T-helper 2 cell treated with Interferon-gamma antibody and Interleukin-4, amounts not matched to agents 5 μg/mL and 100 μg/mL, for 36 hours (primary cell): ENCODE results near the gene PPP1R36.
"Not testable (repeated sequence)": the region's sequence is repeated elsewhere in the genome, so short reads cannot be mapped to it uniquely, and the experiment has no call there.

Experiments
- DNase-seq: peaks from one replicate; pipeline ENCODE4 v3.0.0; 2021; ENCODE audit warnings: low spot score
- H3K27ac Mint-ChIP-seq: one replicate; pipeline ENCODE4 v1.8.0; 2021; ENCODE audit warnings: mild to moderate bottlenecking, mixed read lengths
- H3K27me3 Mint-ChIP-seq: one replicate; pipeline ENCODE4 v1.8.0; 2021; ENCODE audit warnings: low read depth, mixed read lengths
- H3K36me3 Mint-ChIP-seq: one replicate; pipeline ENCODE4 v1.8.0; 2021; ENCODE audit warnings: low read depth, mixed read lengths
- H3K4me1 Mint-ChIP-seq: one replicate; pipeline ENCODE4 v1.8.0; 2021; ENCODE audit warnings: low read depth, mixed read lengths
- H3K4me3 Mint-ChIP-seq: one replicate; pipeline ENCODE4 v1.8.0; 2022; ENCODE audit warnings: mild to moderate bottlenecking, moderate library complexity, mixed read lengths
- H3K9me3 Mint-ChIP-seq: one replicate; pipeline ENCODE4 v1.8.0; 2021; ENCODE audit warnings: mixed read lengths

PPP1R36 gene

GRCh38 chr14:64540208-64541202, 9.3 kb upstream of the PPP1R36 start, which contains the start of gene HSPA2:
Gene HSPA2, plus strand, starts transcription at chr14:64540741. Its CDS starts 109 bp downstream, at chr14:64540850.
- Mint-ChIP-seq H3K27ac (peak within 1 kb of the TSS; percentile 92), H3K9me3 (peaks cover 4% of the 10 kb centered on the region), H3K4me1 (peaks cover 24% of the 10 kb centered on the region), H3K36me3 (peaks cover 11% of the 10 kb centered on the region), H3K4me3 (peak within 1 kb of the TSS; percentile 94), H3K27me3 (peaks cover 56% of the 10 kb centered on the region)
- peak; percentile 98 for DNase-seq

- Mint-ChIP-seq H3K9me3 (peaks cover 4% of the 10 kb centered on the region), H3K36me3 (peaks cover 11% of the 10 kb centered on the region), H3K4me1 (peaks cover 24% of the 10 kb centered on the region), H3K4me3 (peak overlapping the region; percentile 94), H3K27ac (no peak overlapping the region), H3K27me3 (peaks cover 58% of the 10 kb centered on the region)
- peak; percentile 19 for DNase-seq
Observed at GRCh38 chr14:64541261-64541971, 8.3 kb upstream of the PPP1R36 start.

GRCh38 chr14:64541972-64542835, 7.6 kb upstream of the PPP1R36 start:
- peak overlapping the region; percentile 94 for H3K4me3 Mint-ChIP-seq
- peaks cover 4% of the 10 kb centered on the region for H3K9me3 Mint-ChIP-seq
- peak; percentile 11 for DNase-seq
- H3K27ac Mint-ChIP-seq, result no peak overlapping the region
- H3K36me3 Mint-ChIP-seq, result peaks cover 11% of the 10 kb centered on the region
- peaks cover 58% of the 10 kb centered on the region for H3K27me3 Mint-ChIP-seq
- H3K4me1 Mint-ChIP-seq, result peaks cover 22% of the 10 kb centered on the region

GRCh38 chr14:64542836-64543201, 6.9 kb upstream of the PPP1R36 start:
- peaks cover 11% of the 10 kb centered on the region for H3K36me3 Mint-ChIP-seq
- H3K4me3 Mint-ChIP-seq, result peak overlapping the region; percentile 94
- H3K27ac Mint-ChIP-seq, result no peak overlapping the region
- peaks cover 4% of the 10 kb centered on the region for H3K9me3 Mint-ChIP-seq
- no peak for DNase-seq
- peaks cover 58% of the 10 kb centered on the region for H3K27me3 Mint-ChIP-seq
- peaks cover 22% of the 10 kb centered on the region for H3K4me1 Mint-ChIP-seq

- no peak for DNase-seq
- peaks cover 4% of the 10 kb centered on the region for H3K9me3 Mint-ChIP-seq
- H3K4me1 Mint-ChIP-seq, result peaks cover 24% of the 10 kb centered on the region
- peaks cover 11% of the 10 kb centered on the region for H3K36me3 Mint-ChIP-seq
- no peak overlapping the region for H3K27ac Mint-ChIP-seq
- no peak overlapping the region for H3K4me3 Mint-ChIP-seq
- H3K27me3 Mint-ChIP-seq, result peaks cover 63% of the 10 kb centered on the region
Observed at GRCh38 chr14:64544607-64545312, 5.0 kb upstream of the PPP1R36 start.

GRCh38 chr14:64549016-64549415, 745 bp upstream of the PPP1R36 start:
- DNase-seq, result no peak
- H3K4me3 Mint-ChIP-seq, result peak overlapping the region; percentile 46

GRCh38 chr14:64550621-64551333, 1.0 kb downstream of the PPP1R36 start:
- H3K9me3 Mint-ChIP-seq, result no peaks in the 10 kb centered on the region
- H3K4me1 Mint-ChIP-seq, result peaks cover 14% of the 10 kb centered on the region
- peaks cover 45% of the 10 kb centered on the region for H3K27me3 Mint-ChIP-seq
- no peaks in the 10 kb centered on the region for H3K36me3 Mint-ChIP-seq
- peak overlapping the region; percentile 77 for H3K4me3 Mint-ChIP-seq
- no peak for DNase-seq
- no peak overlapping the region for H3K27ac Mint-ChIP-seq

More at GRCh38 chr14:64549016-64549415, 745 bp upstream of the PPP1R36 start:
- no peak overlapping the region for H3K27ac Mint-ChIP-seq
- peaks cover 16% of the 10 kb centered on the region for H3K4me1 Mint-ChIP-seq
- no peaks in the 10 kb centered on the region for H3K36me3 Mint-ChIP-seq
- peaks cover 49% of the 10 kb centered on the region for H3K27me3 Mint-ChIP-seq
- no peaks in the 10 kb centered on the region for H3K9me3 Mint-ChIP-seq

GRCh38 chr14:64554556-64554955, 4.8 kb downstream of the PPP1R36 start:
- Mint-ChIP-seq H3K27ac (no peak overlapping the region), H3K36me3 (no peaks in the 10 kb centered on the region), H3K4me3 (no peak overlapping the region), H3K9me3 (no peaks in the 10 kb centered on the region), H3K27me3 (peaks cover 39% of the 10 kb centered on the region), H3K4me1 (peaks cover 9% of the 10 kb centered on the region)
- DNase-seq, result no peak

- Mint-ChIP-seq H3K4me3 (no peak overlapping the region), H3K9me3 (no peaks in the 10 kb centered on the region), H3K4me1 (peaks cover 5% of the 10 kb centered on the region), H3K27me3 (peaks cover 24% of the 10 kb centered on the region), H3K27ac (no peak overlapping the region), H3K36me3 (no peaks in the 10 kb centered on the region)
- DNase-seq, result no peak
Observed at GRCh38 chr14:64556526-64556925, 6.8 kb downstream of the PPP1R36 start.

GRCh38 chr14:64558216-64558615, 8.5 kb downstream of the PPP1R36 start:
- H3K27me3 Mint-ChIP-seq, result peaks cover 16% of the 10 kb centered on the region
- not testable (repeated sequence) for H3K4me3 Mint-ChIP-seq, H3K27ac Mint-ChIP-seq, H3K4me1 Mint-ChIP-seq, DNase-seq, H3K36me3 Mint-ChIP-seq, H3K9me3 Mint-ChIP-seq

- Mint-ChIP-seq H3K27me3 (peaks cover 25% of the 10 kb centered on the region), H3K27ac (no peak overlapping the region), H3K9me3 (no peaks in the 10 kb centered on the region), H3K36me3 (no peaks in the 10 kb centered on the region), H3K4me1 (peaks cover 5% of the 10 kb centered on the region), H3K4me3 (no peak overlapping the region)
- no peak for DNase-seq
Observed at GRCh38 chr14:64561631-64562030, 11.9 kb downstream of the PPP1R36 start.

- Mint-ChIP-seq H3K4me1 (peaks cover 5% of the 10 kb centered on the region), H3K27me3 (peaks cover 29% of the 10 kb centered on the region), H3K9me3 (no peaks in the 10 kb centered on the region), H3K4me3 (no peak overlapping the region), H3K36me3 (no peaks in the 10 kb centered on the region), H3K27ac (no peak overlapping the region)
- DNase-seq, result no peak
Observed at GRCh38 chr14:64562436-64562835, 12.7 kb downstream of the PPP1R36 start.
